A549 (cell line): ENCODE results near the gene FASTK.

Source experiments
- CEBPB ChIP-seq, 2 experiments: fragments of >200 bp in 1 of 2; sonication (Bioruptor Twin) in 1 of 2; formaldehyde crosslinking in 1 of 2; IDR thresholded peaks; 2 replicates each; pipeline ENCODE4 v1.6.1; 2012 to 2016
- HOXA7 ChIP-seq: fragments of 250-450 bp; sonication (Bioruptor Pico); IDR thresholded peaks from 2 replicates; pipeline ENCODE4 v1.5.0; 2020; ENCODE audit warnings: mild to moderate bottlenecking, moderate library complexity
- JUNB ChIP-seq: fragments of >200 bp; sonication (Bioruptor Twin); formaldehyde crosslinking; IDR thresholded peaks from 2 replicates; pipeline ENCODE4 v1.6.1; 2016
- MAZ ChIP-seq: fragments of 150-350 bp; IDR thresholded peaks from 2 replicates; pipeline ENCODE4 v1.6.1; 2014; ENCODE audit warnings: antibody characterized with exemption, low read depth, low read length, borderline replicate concordance
- NR3C1 ChIP-seq: fragments of >200 bp; sonication (Bioruptor Twin); formaldehyde crosslinking; IDR thresholded peaks from 3 replicates; pipeline ENCODE4 v1.6.1; 2017
- POLR2A ChIP-seq: IDR thresholded peaks from 2 replicates; pipeline ENCODE4 v1.6.1; 2012; ENCODE audit warnings: mild to moderate bottlenecking, low read length
- TP53 ChIP-seq: fragments of 250-450 bp; sonication (Bioruptor Pico); IDR thresholded peaks from 2 replicates; pipeline ENCODE4 v1.5.0; 2021; ENCODE audit warnings: mild to moderate bottlenecking, moderate library complexity
- ZC3H11A ChIP-seq: fragments of 450-650 bp; IDR thresholded peaks from 2 replicates; pipeline ENCODE4 v1.6.1; 2014; ENCODE audit warnings: antibody characterized with exemption, mild to moderate bottlenecking
- TF ChIP-seq, protein P1 (sequence below): fragments of >200 bp; sonication (Bioruptor Twin); formaldehyde crosslinking; IDR thresholded peaks from 3 replicates; pipeline ENCODE4 v1.5.1; 2016
- TF ChIP-seq, protein P2 (sequence below): fragments of >200 bp; sonication (Bioruptor Twin); formaldehyde crosslinking; IDR thresholded peaks from 3 replicates; pipeline ENCODE4 v1.6.1; 2016
- TF ChIP-seq, protein P3 (sequence below): IDR thresholded peaks from 2 replicates; pipeline ENCODE4 v1.6.1; 2012

DNA sequence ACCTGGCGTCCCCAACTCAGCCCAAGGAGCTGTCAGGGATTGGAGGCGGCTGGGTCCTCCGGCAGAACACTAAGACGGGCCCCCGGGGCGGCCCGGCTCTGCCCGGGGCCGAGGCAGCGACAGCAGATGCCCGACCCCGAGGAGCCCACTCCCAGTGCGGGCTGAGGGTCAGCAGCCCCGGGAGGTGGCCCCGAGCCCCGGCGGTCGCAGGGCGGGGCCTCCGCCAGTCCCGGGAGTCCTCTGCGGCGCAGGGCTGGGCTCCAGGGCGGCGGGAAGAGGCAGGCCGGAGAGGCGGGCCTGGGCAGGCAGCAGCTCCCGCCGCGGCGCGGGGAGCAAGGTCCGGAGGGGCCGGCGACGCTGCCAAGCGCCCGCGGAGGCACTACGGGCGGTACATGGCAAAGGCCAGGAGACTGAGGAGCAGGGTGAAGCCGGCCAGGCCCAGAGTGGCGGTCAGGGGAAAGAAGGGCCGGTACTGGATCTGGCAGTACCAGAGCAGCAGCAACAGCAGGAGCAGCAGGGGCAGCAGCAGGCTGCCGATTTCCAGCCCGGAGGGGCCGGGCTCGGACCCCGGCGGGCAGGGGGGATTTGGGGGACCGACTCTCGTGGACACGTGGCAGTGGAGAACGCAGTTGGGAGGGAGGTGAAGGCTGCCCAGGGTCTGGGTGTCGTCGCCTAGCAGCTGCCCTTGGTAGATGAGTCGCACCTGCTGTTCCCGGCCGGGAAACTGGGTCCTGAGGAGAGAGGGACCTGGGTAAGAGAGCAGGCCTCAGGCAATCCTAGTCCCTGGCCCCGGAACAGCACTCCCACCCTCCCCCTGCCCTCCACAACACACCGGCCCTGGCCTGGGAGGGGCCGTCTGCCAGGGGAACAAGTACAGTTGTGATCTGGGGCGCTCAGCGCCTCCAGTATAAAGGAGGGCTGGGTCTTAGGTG, 827 bp upstream of the FASTK start:
- no peak for TF ChIP-seq CEBPB (IDR thresholded peaks at IDR 0.05)
- TF ChIP-seq, protein P1, sequence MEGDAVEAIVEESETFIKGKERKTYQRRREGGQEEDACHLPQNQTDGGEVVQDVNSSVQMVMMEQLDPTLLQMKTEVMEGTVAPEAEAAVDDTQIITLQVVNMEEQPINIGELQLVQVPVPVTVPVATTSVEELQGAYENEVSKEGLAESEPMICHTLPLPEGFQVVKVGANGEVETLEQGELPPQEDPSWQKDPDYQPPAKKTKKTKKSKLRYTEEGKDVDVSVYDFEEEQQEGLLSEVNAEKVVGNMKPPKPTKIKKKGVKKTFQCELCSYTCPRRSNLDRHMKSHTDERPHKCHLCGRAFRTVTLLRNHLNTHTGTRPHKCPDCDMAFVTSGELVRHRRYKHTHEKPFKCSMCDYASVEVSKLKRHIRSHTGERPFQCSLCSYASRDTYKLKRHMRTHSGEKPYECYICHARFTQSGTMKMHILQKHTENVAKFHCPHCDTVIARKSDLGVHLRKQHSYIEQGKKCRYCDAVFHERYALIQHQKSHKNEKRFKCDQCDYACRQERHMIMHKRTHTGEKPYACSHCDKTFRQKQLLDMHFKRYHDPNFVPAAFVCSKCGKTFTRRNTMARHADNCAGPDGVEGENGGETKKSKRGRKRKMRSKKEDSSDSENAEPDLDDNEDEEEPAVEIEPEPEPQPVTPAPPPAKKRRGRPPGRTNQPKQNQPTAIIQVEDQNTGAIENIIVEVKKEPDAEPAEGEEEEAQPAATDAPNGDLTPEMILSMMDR = no peak
- TF ChIP-seq JUNB = no peak
- TF ChIP-seq ZC3H11A = no peak
- TF ChIP-seq HOXA7 (CRISPR knock-in tag) = no peak
- no peak for TF ChIP-seq MAZ
- no peak for TF ChIP-seq POLR2A
- TF ChIP-seq, protein P2, sequence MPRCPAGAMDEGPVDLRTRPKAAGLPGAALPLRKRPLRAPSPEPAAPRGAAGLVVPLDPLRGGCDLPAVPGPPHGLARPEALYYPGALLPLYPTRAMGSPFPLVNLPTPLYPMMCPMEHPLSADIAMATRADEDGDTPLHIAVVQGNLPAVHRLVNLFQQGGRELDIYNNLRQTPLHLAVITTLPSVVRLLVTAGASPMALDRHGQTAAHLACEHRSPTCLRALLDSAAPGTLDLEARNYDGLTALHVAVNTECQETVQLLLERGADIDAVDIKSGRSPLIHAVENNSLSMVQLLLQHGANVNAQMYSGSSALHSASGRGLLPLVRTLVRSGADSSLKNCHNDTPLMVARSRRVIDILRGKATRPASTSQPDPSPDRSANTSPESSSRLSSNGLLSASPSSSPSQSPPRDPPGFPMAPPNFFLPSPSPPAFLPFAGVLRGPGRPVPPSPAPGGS = no peak
- TF ChIP-seq NR3C1 = no peak
- TF ChIP-seq, protein P3, sequence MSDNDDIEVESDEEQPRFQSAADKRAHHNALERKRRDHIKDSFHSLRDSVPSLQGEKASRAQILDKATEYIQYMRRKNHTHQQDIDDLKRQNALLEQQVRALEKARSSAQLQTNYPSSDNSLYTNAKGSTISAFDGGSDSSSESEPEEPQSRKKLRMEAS = no peak; the same call in 1 of the 2 replicates
- TF ChIP-seq TP53 (CRISPR knock-in tag) = no peak
